HG03103 (cell line): ENCODE results near the gene OSBPL7.

Source experiments
- ATAC-seq: cut with Tn5 transposase; IDR thresholded peaks from one replicate; pipeline ENCODE4 v1.9.1; 2021; ENCODE audit warnings: low read depth; ENCODE audit not compliant: unreplicated experiment

The OSBPL7 gene

DNA sequence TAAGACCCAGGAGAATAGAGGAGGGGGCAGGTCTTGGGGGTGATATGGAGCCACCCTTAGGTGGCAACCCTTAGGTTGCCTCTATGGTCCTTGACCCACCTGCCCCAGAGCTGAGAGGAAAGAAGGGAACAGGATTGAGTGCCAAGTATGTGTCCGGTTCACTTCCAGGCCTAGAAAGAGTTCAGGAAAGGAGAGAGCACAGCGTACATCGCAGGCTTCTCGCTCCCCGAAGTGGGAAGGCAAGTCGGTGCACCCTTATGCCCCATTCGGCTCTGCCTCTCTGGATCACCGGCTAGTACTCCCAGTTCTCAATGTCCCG is 28.7 kb upstream of the OSBPL7 start:
- ATAC-seq, result no peak

- no peak for ATAC-seq
Measured at GRCh38 chr17:47848198-47848513, 26.6 kb upstream of the OSBPL7 start.

- ATAC-seq, result no peak
Measured at GRCh38 chr17:47847341-47848197, 26.0 kb upstream of the OSBPL7 start.

- ATAC-seq, result no peak
Measured at GRCh38 chr17:47846716-47847340, 25.2 kb upstream of the OSBPL7 start.

DNA sequence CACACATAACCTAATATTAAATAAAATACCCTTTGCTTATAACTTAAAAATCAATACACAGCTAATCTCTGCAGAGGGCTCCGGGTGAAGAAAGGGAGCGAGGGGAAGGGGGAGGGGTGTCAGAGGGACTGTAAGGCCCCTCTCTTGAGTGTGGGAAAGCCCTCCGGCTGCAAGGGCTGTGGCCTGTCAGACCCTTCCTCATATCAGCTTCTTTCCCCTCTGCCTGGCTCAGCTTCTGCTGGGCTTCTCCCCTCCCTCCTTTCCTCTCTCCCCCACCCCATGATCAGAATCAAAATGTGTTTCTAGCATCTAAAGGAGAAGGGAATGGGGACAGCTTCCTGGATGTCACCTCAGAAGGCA is 24.1 kb upstream of the OSBPL7 start:
- no peak for ATAC-seq

DNA sequence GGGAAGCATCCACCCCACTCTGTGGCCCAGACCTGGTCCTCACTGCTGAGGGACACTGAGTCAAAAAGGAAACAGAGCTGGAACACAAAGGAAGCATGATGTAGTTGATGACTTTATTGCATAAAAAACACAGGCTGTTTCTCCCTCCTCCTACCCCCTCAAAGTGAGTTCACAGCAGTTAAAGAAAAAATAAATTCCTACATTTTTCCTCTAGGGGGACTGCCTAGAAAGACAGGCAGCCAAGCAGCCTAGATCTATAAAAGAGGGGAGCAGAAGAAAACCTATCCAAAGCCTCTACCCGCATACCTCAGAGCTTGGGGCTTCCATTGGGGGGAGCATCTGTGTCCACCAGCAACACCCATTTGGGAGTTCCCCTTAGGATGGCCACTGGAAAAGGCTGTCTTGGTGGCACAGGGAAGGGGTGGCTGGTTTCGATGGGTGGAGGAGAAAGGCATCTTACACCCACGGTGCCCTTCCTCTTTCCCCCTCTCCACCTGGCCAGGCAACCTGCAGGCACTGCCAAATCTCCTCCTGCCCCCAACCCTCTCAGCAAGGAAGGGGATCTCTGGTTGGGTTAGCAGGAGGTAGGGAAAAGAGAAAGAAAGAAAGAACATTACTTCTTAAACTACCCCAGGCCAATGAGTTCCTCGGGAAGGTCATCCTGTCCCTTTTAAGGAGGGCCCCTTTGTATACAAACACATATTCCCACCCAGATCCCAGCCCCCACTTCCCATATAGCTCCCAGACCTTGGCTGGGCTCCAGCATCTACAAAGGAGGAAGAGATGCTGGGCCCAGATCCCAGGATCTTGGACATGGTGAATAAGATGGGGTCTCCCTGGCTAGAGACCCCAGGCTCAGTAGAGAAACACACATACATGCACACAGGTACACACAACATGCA is 23.5 kb upstream of the OSBPL7 start:
- no peak for ATAC-seq

GRCh38 chr17:47844227-47844626 is 22.6 kb upstream of the OSBPL7 start:
- no peak for ATAC-seq

DNA sequence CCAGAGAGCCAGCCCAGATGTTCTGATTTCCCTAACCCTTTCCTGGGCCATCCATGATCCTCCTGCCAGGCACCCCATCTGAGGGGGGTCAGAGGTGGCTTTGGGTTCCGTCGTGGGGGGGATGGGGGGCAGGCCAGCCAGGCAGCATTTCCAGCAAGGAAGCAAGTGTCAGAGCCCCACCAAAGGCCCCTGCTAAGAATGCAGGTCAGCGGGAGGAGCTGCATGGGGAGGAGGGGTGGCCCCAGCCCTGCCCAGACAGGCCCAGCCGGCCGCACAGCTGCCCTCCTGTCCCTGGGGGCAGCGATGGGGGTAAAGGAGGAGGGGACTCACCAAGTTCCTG is 21.8 kb upstream of the OSBPL7 start:
- ATAC-seq, result no peak

DNA sequence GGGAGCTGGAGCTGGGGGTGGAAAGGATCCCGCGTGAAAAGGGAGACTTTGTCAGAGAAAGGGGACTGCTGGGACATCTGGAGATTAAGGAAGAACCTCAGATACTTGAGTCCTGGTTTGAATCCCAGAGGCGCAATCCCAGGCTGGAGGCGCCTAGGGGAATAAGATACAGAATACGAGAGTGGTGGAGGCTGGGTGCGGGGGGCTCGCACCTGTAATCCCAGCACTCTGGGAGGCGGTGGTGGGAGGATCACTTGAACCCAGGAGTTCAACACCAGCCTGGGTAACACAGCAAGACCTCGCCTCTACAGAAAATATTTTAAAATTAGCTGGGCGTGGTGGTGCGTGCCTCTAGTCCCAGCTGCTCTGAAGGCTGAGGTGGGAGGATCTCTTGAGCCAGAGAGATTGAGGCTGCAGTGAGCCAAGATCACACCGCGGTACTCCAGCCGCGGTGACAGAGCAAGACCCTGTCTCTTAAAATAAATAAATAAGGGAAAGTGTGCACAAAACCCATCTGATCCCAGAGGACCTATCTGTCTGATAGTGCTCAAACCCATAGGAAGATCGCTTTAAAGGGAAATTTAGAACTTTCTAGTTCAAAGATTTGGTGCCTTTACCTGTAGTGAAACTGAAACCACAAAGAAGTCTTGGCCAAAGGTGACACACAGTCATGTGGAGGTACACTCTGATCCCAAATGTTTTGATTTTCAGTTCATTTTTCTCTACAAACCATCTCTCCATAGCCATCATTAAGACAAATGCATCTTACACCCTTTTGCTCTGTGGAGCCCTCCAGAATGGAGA is 20.1 kb upstream of the OSBPL7 start:
- ATAC-seq, result no peak

- ATAC-seq, result peak; percentile 70
Measured at GRCh38 chr17:47840742-47841487, 19.3 kb upstream of the OSBPL7 start, which contains the start of gene SCRN2. SCRN2 (minus strand) TSS chr17:47841273; CDS start chr17:47840843, 430 bp downstream.

- no peak for ATAC-seq
Measured at GRCh38 chr17:47840001-47840741, 18.6 kb upstream of the OSBPL7 start.

- no peak for ATAC-seq
Measured at GRCh38 chr17:47839071-47839470, 17.5 kb upstream of the OSBPL7 start.

- no peak for ATAC-seq
Measured at GRCh38 chr17:47838636-47839035, 17.0 kb upstream of the OSBPL7 start.

DNA sequence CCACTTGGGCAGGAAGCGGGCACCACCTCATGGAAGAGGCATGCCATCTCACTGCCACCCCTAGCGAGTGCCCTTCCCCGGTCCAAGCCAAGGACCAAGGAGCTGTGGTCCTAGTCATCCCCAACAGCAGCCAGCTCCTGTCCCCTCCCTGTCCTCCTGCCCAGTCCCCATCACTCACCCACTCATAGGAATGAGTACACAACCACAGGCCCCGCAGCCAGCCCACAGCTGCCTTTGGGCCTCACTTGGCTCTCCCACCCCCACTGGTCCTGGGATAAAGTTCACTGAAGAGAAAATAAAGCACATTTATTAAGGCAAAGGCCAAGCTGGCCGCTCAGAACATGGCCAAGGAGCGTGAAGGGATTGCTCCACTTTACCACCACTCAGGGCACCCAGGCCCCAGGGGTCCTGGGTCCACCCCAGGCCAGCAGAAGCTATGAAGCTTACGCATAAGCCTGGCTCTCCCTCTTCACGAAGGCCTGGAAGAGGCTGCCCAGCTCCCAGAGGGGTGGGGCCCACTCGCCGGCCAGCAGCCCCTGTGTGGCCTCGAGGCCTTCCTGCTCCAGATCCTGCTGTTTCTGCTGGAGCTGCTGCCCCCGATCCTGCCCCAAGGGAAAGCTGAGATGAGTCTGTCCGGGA is 15.9 kb upstream of the OSBPL7 start:
- ATAC-seq, result no peak

DNA sequence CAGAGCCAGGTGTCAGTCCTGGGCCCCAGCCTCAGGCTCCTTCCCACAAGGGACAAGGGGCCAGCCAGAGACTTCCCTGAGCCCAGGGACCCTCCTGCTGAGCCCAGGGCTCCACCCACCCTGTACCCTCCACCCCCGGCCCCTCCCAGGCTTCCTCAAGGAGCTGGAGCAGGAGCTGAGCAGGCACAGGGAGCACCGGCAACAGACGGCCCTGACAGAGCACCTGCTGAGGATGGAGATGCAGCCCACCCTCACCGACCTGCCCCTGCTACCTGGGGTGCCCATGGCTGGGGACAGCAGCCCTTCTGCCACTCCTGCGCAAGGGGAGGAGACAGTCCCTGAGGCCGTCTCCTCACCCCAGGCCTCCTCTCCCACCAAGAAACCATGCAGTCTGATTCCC is 15.0 kb upstream of the OSBPL7 start:
- no peak for ATAC-seq

GRCh38 chr17:47834756-47835155 is 13.2 kb upstream of the OSBPL7 start:
- no peak for ATAC-seq

- no peak for ATAC-seq
Measured at GRCh38 chr17:47831934-47832327, 10.3 kb upstream of the OSBPL7 start.

GRCh38 chr17:47831003-47831933 is 9.7 kb upstream of the OSBPL7 start, which contains the start of the genes LRRC46 and MRPL10:
LRRC46 (plus strand) TSS chr17:47831670; CDS start chr17:47831990, 320 bp downstream.
MRPL10 (minus strand) TSS chr17:47831541; CDS start chr17:47831511, 30 bp downstream.
- peak; percentile 83 for ATAC-seq
